ENCODE data around the gene DAB1. TPM values are rescaled to one million over a fixed set of nuclear protein-coding genes. Genes with fewer than 3 reads are reported as not detected.
"Not testable (repeated sequence)": the region's sequence is repeated elsewhere in the genome, so short reads cannot be mapped to it uniquely, and the experiment has no call there.

The DAB1 gene
- total RNA-seq, 1 donor from 2014 or later: 45.4 TPM

GRCh38 chr1:57270927-57271698, 152.7 kb downstream of the DAB1 start:
- DNase-seq: no peak

DNA sequence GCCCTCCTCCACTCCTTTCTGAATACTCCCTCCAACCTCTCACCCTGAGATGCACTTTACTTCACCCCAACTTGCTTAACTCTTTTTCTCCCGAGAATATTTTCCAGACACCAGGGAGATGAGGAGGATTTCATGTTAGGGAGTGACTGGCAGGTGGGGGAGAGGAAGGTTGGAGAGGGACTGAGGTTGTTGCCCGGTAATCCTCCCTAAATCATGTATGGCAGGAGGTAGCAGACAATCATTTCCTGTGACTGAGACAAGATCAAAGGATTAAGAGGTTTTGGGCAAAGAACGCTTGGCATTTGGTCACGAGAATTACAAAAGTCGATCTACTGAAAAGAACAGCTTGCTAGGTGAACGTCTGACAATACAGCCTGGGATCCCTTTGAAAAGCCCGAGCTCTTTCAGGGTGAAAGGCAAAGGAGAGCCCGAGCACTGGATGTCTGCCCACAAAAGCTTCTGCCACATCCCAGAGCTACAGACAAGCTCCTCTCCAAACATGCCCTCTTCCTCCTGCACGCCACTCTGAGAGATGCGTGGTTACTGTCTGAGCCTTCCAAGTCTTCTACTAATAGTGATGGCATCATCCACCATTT, 154.1 kb downstream of the DAB1 start:
- DNase-seq: no peak

DNA sequence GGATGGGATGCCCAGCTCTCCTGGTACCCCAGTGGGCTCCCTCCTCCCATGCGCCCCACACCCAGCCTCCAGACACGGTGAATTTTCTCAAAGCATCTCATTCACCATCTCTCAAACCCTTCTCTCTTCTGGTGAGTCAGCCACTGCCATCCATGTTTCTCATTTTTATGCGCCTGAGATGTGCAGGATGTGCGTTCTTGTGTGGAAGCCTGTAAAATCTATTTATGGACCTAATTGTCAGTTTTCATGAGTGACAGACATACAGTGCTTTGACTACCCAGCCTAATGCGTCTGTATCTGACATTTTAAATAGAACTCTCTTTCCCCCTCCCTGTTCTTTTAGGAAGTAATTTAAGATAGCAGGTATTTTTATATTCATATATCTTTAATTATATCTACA, 158.8 kb downstream of the DAB1 start:
- DNase-seq: no peak

DNA sequence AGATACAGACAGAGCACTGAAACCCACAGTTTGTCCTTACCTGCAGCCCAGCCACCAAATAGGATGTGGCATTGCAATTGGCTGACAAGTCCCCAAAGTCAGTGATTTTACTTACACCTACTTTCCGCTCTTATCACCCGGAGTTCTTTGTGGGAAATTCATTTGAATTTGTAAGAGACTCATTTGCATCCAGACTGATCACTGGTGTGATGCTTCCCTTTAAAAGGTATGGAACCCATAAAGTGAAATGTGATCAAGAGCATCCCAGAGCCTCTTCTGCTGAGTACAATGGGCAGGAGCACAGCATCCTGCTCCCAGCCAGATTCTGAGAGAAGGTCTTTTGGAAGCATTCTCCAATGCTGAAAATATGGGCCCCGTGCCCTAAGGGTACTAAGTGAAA, 161.4 kb downstream of the DAB1 start:
- no peak for DNase-seq

DNA sequence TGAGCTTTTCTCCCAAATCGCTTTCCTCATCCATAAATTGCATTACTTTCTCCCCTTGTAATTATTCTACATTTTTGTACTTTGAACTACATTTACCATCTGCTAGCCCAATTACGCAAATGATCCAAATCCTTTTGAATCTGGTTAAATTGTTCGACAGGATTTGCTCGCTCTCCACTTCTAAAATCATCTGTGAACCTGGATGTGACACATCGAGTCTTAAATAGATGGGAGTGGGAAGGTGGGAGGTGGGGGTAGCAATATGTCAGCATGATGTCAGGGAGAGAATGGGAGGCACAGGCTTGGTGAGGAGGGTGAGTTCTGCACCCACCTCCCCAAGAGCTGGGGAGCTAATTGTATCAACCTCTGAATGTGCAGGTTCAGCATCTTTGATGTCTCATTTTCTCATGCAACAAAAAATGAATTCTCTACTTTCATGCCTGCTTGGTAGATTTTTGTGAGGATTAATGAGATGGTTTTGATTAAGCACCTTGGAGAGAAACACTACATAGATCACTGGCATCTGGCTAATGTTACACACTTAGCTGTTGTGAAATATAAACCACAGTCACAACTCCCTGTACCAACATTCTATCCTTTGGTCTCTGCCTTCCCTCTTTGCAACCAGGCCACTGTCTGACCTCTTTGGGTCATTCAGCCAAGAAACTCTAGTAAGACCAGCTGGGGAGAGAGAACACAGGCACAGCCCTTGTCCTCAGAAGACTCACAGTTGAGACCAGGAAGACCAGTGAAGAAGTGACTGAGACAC, 165.1 kb downstream of the DAB1 start:
- no peak for DNase-seq

GRCh38 chr1:57255945-57256344, 167.9 kb downstream of the DAB1 start:
- no peak for DNase-seq

DNA sequence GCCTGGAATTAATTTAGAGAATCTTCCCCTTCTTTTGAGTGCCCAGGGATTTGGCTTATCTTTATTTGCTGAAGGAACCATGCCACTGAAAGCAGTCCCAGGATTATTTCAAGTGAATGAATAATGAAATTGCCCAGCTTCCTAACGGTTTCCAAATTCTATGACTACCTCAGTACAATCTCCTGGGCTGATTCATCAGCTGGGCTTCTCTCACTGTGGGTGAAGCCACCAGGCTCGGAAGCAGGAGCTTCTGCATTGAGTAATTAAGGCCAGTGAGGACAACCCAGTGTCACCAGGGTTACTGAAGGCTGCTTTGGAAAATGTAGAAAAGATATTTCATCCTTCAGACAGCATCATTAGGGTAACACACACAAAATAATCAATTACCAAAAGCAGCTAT, 169.8 kb downstream of the DAB1 start:
- DNase-seq: peak; percentile 10

- no peak for DNase-seq
These were observed 171.1 kb downstream of the DAB1 start for GRCh38 chr1:57252597-57253294.

- no peak for DNase-seq
These were observed 173.8 kb downstream of the DAB1 start for GRCh38 chr1:57250021-57250420.

- DNase-seq: no peak
These were observed 174.3 kb downstream of the DAB1 start for GRCh38 chr1:57249511-57249910.

DNA sequence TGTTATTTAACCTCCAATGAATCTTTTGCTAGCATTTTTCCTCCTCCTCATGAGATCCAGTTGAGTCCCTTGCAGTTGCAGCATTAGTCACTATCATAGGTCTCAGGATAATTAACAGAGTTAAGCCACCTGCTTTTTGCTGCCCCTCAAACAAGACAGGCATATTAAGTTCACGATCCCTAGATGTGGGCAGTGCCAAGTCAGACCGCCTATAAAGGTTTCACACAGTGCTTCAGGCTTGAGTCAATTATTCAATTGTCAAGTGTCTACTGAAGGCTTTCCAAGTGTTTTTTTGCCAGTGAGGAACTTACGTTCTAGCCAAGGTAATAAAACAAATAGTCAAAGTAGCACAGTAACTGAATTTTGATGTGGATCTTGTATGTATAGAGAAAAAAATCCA, 175.0 kb downstream of the DAB1 start:
- DNase-seq: no peak

DNA sequence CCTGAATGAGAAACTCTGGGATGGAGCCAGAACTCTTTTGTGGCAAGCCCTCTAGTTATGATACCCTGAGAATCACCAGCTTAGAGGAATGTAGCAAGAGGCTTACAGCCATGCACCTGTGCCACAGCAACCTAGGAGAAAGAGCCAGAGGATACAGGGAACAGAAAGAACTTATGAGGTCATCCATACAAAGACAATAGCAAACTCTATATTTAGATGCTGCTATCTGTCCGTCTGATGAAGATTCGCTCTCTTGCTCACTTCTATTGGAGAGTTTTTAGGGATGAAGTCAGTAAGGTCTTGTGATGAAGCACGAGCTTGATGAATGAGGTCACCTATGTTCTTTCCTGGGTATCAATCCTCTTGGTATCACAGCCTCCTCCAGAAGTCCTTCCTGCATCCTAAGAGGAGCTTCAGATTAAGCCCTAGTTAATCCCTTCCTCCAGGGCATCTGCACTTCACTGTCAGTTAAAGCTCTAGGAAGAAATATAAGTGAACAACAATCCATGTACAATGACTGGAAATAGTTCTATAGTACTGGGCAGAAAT, 185.6 kb downstream of the DAB1 start:
- no peak for DNase-seq

DNA sequence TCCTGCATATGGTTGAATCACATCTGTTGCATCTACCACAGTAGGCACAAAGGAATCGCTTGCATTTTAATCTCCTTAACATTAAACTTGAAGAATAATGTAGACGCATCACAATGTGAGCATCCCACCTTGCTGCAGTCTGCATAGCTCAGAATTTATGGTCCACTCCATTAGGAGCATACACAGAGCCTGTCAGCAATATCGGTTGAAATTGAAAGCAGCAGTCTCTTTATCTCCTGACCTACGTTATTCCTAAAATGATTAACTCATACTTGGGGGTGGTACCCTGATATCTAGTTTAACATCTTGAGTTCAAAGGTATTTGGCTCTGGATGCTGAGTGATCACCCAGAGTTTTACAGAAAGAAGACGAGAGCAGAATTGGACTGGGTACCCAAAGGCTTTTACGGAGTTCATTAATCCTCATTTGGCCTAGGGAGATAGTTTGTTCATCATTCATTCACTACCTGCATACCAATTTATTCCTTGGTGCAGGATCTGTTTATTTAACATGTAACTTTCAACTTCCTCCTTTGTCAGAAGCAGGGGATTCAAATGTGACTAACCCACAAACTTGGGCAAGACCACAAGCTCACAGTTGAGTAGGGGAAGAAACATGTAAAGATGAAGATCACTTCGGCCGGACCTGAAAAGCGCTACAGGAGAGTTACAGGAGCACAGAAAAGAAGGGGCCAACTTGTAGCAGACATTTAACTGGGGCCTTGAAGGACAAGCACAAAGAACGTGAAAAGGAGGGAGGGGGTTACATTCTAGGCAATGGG, 187.9 kb downstream of the DAB1 start:
- no peak for DNase-seq

- no peak for DNase-seq
These were observed 189.4 kb downstream of the DAB1 start for GRCh38 chr1:57234459-57234858.

GRCh38 chr1:57232500-57232899, 191.4 kb downstream of the DAB1 start:
- DNase-seq: no peak

DNA sequence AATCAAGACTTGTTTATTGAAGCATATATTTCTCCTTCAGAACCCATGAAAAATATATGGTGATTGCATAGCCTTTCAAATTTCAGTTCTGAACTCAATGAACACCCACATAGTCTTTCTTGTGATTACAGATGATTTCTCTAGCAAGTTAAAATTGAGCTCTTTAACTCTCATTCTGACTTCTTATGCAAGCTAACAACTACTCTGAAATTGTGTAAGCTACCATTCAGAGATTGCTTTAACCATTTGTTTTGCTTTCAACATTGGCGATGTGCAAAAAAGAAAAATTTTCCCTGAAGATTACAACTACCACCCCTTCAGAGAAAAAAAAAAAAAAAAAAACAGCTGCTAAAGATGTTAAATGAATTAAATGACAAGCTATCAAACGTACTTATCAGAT, 193.9 kb downstream of the DAB1 start:
- no peak for DNase-seq

DNA sequence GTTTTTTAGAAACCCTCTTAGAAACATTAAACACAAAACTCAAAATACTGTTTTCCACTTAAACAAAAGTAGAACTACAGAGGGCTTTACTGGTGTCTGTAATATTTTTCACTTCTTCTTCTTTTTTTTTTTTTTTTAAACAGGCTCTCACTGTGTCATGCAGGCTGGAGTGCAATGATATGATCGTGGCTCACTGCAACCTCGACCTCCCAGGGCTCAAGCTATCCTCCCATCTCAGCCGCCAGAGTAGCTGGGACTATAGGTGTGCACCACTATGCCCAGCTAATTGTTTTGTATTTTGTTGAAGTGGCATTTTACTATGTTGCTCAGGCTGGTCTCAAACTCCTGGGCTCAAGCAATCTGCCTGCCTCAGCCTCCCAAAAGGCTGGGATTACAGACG, 194.8 kb downstream of the DAB1 start:
- DNase-seq: no peak

GRCh38 chr1:57222801-57223200, 201.1 kb downstream of the DAB1 start:
- no peak for DNase-seq

DNA sequence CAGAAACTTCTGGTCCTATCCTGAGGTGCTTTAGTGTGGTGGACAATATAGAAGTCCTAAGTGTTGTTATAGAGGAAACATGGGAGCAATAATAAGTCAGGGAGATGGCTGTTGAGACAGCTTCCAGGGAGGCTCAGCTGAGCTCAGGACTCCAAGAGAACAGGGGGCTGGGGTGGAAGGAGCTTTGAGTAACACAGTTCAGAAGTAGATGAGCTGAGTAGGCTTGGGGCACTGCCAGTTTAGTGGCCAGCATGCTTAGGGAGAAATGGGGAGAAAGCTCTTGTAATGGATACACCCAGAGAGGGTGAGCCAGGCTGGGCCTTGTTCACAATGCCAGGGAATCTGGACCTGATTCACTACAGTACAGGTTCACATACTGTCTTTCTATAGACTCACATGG, 201.6 kb downstream of the DAB1 start:
- DNase-seq: no peak

- not testable (repeated sequence) for DNase-seq
These were observed 203.0 kb downstream of the DAB1 start for GRCh38 chr1:57220905-57221304.

DNA sequence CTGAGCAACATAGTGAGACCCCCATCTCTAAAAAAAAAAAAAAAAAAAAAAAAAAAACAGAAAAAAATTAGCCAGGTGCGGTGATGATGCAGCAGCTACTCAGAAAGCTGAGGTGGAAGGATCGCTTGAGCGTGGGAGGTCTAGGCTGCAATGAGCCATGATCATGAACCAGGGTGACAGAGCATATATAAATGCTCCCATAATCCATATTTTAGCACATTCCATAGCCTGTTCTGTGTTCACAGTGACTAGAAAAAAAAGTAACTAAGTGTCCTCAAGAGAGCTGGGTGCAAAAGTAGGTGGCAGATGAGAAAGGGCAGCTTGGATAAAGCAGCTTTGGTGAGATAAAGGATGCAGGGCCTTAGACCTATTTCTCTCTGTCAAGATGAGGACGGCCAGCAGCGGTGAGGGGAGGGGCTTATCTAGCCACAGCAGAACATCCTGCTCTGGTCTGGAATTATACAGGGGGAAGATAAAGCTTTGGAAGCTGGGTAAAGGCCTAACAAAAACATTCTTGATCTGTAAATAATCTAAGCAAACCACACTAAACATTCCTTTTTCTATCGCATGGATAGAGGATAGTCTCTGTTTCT, 205.3 kb downstream of the DAB1 start:
- no peak for DNase-seq

Measured in occipital lobe (tissue), 2 donors.